ENCODE results near the gene MEPCE.

DNA sequence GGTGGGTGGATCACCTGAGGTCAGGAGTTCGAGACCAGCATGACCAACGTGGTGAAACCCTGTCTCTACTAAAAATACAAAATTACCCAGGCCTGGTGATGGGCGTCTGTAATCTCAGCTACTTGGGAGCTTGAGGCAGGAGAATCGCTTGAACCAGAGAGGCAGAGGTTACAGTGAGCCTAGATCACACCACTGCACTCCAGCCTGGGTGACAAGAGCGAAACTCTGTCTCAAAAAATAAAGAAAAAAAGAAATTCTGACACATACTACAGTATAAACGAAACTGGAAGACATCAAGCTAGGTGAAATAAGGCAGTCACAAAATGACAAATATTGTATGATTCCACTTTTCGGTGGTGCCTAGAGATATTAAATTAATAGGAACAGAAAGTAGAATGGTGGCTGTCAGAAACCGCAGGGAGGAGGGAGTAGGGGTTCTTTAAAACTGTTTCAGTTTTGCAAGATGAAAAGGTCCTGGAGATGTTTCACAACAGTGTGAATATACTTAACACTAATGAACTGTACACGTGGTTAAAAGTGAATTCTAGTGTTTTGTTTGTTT is 33.1 kb upstream of the MEPCE start:
- TF ChIP-seq POLR2A (IDR thresholded peaks at IDR 0.05), result no peak
- TF ChIP-seq CTCF (IDR thresholded peaks at IDR 0.05), result no peak

All from body of pancreas (tissue), 4 donors.